ENCODE measurements around the gene ARFGAP3. TPM values are rescaled to one million over a fixed set of nuclear protein-coding genes. Genes with fewer than 3 reads are reported as not detected.

ARFGAP3 gene
- polyA plus RNA-seq, 2 of the 4 experiments (the other 2 are of a cell fraction) = 19.1 to 39.0 TPM

DNA sequence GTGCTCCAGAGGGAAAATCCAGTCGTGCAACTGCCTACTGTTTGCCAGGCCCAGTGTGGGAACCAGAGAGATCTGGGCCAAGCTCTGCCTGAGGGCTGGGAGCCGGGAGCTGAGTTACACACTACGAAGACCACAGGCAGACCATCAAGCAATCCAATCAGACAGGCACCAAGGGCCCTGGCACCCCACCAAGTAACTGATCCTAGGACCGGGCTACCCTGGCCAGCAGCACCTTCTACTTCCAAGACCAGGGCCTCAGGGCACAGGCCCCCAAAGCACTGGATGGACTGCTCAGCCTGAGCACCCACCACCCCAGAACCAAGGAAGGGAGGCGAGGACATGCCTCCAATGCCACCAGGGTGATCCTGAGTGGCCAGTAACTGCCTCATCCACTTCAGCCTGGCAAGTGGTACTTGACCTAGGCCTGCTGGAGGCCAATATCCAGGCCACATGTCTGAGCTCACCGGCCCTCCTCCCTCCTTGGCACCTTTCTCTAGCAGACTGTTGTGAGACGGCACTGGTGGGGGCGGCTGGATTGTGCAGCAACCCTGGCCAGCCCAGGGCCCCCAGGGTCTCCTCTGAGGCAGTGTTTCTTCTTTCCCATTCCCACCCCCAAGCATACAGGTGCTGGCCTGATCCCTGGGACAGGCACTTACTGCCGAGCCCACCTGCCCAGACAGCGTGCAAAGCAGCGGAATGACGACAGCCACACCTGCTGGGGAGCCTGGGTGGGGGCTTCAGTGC, 20.7 kb upstream of the ARFGAP3 start:
- 80% methylated on average over 6 of the region's 12 CpGs for WGBS (ENCODE audit: missing lambda C conversion rate)
- Histone ChIP-seq H3K9me3 (no peaks in the 10 kb centered on the region), H3K4me1 (no peaks in the 10 kb centered on the region), H3K4me2 (no peak overlapping the region), H3K27ac (no peak overlapping the region), H3K4me3 (no peak overlapping the region)
- CTCF ChIA-PET = interaction anchor here (0.7 to 1.7 kb wide), 2 partner anchors 10 to 112 kb away, joined by 3 to 9 read pairs; no protein-coding TSS in a partner anchor
- TF ChIP-seq GATA3 (IDR thresholded peaks at IDR 0.05; ENCODE audit: borderline replicate concordance) = no peak
- TF ChIP-seq CBX8 (IDR thresholded peaks at IDR 0.05) = no peak
- TF ChIP-seq ESRRA (IDR thresholded peaks at IDR 0.05; ENCODE audit: borderline replicate concordance, low read length) = no peak
- TF ChIP-seq MAZ (IDR thresholded peaks at IDR 0.05; ENCODE audit: borderline replicate concordance, low read depth, low read length) = no peak
- TF ChIP-seq, protein P1, sequence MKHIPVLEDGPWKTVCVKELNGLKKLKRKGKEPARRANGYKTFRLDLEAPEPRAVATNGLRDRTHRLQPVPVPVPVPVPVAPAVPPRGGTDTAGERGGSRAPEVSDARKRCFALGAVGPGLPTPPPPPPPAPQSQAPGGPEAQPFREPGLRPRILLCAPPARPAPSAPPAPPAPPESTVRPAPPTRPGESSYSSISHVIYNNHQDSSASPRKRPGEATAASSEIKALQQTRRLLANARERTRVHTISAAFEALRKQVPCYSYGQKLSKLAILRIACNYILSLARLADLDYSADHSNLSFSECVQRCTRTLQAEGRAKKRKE (CRISPR knock-in tag; IDR thresholded peaks at IDR 0.05; ENCODE audit: low read depth) = no peak
- TF ChIP-seq NPAS2 (CRISPR knock-in tag; IDR thresholded peaks at IDR 0.05; ENCODE audit: borderline replicate concordance) = no peak
- no peak for TF ChIP-seq FOSB (CRISPR knock-in tag; IDR thresholded peaks at IDR 0.05)
- no peak for TF ChIP-seq TFCP2L1 (CRISPR knock-in tag; IDR thresholded peaks at IDR 0.05)
- TF ChIP-seq CHD2 (IDR thresholded peaks at IDR 0.05; ENCODE audit: low read length, partially characterized antibody) = no peak
- TF ChIP-seq, protein P2, sequence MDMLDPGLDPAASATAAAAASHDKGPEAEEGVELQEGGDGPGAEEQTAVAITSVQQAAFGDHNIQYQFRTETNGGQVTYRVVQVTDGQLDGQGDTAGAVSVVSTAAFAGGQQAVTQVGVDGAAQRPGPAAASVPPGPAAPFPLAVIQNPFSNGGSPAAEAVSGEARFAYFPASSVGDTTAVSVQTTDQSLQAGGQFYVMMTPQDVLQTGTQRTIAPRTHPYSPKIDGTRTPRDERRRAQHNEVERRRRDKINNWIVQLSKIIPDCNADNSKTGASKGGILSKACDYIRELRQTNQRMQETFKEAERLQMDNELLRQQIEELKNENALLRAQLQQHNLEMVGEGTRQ (IDR thresholded peaks at IDR 0.05) = no peak
- TF ChIP-seq, protein P3, sequence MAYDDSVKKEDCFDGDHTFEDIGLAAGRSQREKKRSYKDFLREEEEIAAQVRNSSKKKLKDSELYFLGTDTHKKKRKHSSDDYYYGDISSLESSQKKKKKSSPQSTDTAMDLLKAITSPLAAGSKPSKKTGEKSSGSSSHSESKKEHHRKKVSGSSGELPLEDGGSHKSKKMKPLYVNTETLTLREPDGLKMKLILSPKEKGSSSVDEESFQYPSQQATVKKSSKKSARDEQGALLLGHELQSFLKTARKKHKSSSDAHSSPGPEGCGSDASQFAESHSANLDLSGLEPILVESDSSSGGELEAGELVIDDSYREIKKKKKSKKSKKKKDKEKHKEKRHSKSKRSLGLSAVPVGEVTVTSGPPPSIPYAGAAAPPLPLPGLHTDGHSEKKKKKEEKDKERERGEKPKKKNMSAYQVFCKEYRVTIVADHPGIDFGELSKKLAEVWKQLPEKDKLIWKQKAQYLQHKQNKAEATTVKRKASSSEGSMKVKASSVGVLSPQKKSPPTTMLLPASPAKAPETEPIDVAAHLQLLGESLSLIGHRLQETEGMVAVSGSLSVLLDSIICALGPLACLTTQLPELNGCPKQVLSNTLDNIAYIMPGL (CRISPR knock-in tag; IDR thresholded peaks at IDR 0.05; ENCODE audit: borderline replicate concordance) = no peak
- no peak for TF ChIP-seq NFE2L2 (conservative IDR thresholded peaks at IDR 0.05; ENCODE audit: low read length)
- DNase-seq (ENCODE audit: low read depth in 1 of 2, low spot score in 1 of 2) = no peak
- ATAC-seq = no peak
- no peak for FAIRE-seq
- POLR2A ChIA-PET = no interaction called here

DNA sequence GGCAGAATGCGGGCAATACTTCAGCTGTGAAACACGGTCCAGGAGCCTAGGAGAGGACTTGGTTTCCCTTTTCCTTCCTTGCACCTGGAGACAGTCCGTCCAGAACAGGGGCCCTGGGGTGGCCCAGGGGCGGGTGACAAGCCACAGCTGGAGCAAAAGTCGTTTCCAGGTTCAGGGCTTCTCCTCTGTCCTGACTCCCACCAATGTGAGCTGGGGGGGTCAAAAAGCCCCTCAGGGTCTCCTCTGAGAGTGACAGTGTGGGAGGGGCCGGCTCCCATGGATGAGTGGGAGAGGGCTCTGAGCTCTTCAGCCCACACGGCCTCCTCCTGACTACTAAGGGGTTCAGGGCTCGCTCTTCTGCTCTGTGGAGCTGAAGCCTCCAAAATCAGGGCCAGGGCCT, 20.1 kb upstream of the ARFGAP3 start:
- DNase-seq (ENCODE audit: low read depth in 1 of 2, low spot score in 1 of 2) = no peak
- ChIA-PET CTCF (interaction anchor here (0.7 to 1.7 kb wide), 2 partner anchors 9 to 113 kb away, joined by 3 to 9 read pairs; no protein-coding TSS in a partner anchor), POLR2A (interaction anchor here (0.5 kb wide), 1 partner anchor 39 kb away, joined by 3 read pairs; no protein-coding TSS in a partner anchor)
- WGBS (ENCODE audit: missing lambda C conversion rate) = 87% methylated on average over 7 of the region's 8 CpGs
- H3K4me2 ChIP-seq = no peak overlapping the region
- no peak for FAIRE-seq
- H3K9me3 ChIP-seq = no peaks in the 10 kb centered on the region
- no peak overlapping the region for H3K4me3 ChIP-seq
- H3K27ac ChIP-seq = no peak overlapping the region
- no peak for ATAC-seq
- no peak for TF ChIP-seq CBX2 (IDR thresholded peaks at IDR 0.05; ENCODE audit: borderline replicate concordance, low read depth)
- TF ChIP-seq EP300 (IDR thresholded peaks at IDR 0.05) = no peak
- TF ChIP-seq, protein P3 (CRISPR knock-in tag; IDR thresholded peaks at IDR 0.05; ENCODE audit: borderline replicate concordance) = no peak
- no peak for TF ChIP-seq KDM1A (IDR thresholded peaks at IDR 0.05; ENCODE audit: low read depth)
- TF ChIP-seq JUNB (IDR thresholded peaks at IDR 0.05) = no peak
- TF ChIP-seq CHD2 (IDR thresholded peaks at IDR 0.05; ENCODE audit: low read length, partially characterized antibody) = no peak
- TF ChIP-seq, protein P4, sequence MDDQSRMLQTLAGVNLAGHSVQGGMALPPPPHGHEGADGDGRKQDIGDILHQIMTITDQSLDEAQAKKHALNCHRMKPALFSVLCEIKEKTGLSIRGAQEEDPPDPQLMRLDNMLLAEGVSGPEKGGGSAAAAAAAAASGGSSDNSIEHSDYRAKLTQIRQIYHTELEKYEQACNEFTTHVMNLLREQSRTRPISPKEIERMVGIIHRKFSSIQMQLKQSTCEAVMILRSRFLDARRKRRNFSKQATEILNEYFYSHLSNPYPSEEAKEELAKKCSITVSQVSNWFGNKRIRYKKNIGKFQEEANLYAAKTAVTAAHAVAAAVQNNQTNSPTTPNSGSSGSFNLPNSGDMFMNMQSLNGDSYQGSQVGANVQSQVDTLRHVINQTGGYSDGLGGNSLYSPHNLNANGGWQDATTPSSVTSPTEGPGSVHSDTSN (IDR thresholded peaks at IDR 0.05) = no peak
- TF ChIP-seq NPAS2 (CRISPR knock-in tag; IDR thresholded peaks at IDR 0.05; ENCODE audit: borderline replicate concordance) = no peak
- no peak for TF ChIP-seq TP53 (CRISPR knock-in tag; IDR thresholded peaks at IDR 0.05)
- TF ChIP-seq FOSL2 (IDR thresholded peaks at IDR 0.05) = no peak
- TF ChIP-seq FOSL2 (CRISPR knock-in tag; IDR thresholded peaks at IDR 0.05) = no peak
- no peak for TF ChIP-seq HOXB5 (CRISPR knock-in tag; IDR thresholded peaks at IDR 0.05)
- H3K4me1 ChIP-seq = no peaks in the 10 kb centered on the region
